HEK293T (cell line): ENCODE results near the gene SLC40A1.

Source experiments
- CTCF ChIA-PET: fragments of 350-600 bp; formaldehyde crosslinking; extraction: SDS; loops from one replicate; lab custom pipeline; 2021; ENCODE audit warnings: antibody characterized with exemption, inconsistent platforms; lab: Yijun Ruan, JAX
- POLR2A ChIA-PET: fragments of 350-600 bp; formaldehyde crosslinking; extraction: SDS; loops from one replicate; lab custom pipeline; 2020; ENCODE audit warnings: antibody characterized with exemption, inconsistent platforms; lab: Yijun Ruan, JAX
- DNase-seq: peaks from one replicate; pipeline ENCODE4 v3.0.0; 2012; ENCODE audit warnings: mixed read lengths; ENCODE audit errors: extremely low spot score
- ARNT ChIP-seq: fragments of 450-650 bp; IDR thresholded peaks from 2 replicates; pipeline ENCODE4 v1.6.1; 2017; ENCODE audit warnings: mild to moderate bottlenecking
- BHLHE40 ChIP-seq: fragments of 450-650 bp; IDR thresholded peaks from 2 replicates; pipeline ENCODE4 v1.6.1; 2016; ENCODE audit warnings: mild to moderate bottlenecking, moderate library complexity, borderline replicate concordance
- CTBP1 ChIP-seq: fragments of 450-650 bp; IDR thresholded peaks from 2 replicates; pipeline ENCODE4 v1.6.1; 2016; ENCODE audit warnings: borderline replicate concordance
- ELF4 ChIP-seq: fragments of 450-650 bp; IDR thresholded peaks from 2 replicates; pipeline ENCODE4 v1.6.1; 2017; ENCODE audit warnings: antibody characterized with exemption
- FOXA1 ChIP-seq: fragments of 450-650 bp; IDR thresholded peaks from 2 replicates; pipeline ENCODE4 v1.6.1; 2016; ENCODE audit warnings: mild to moderate bottlenecking
- FOXK2 ChIP-seq: fragments of 450-650 bp; IDR thresholded peaks from 2 replicates; pipeline ENCODE4 v1.6.1; 2016; ENCODE audit warnings: mild to moderate bottlenecking
- FOXM1 ChIP-seq: fragments of 450-650 bp; IDR thresholded peaks from 2 replicates; pipeline ENCODE4 v1.6.1; 2017; ENCODE audit warnings: mild to moderate bottlenecking, borderline replicate concordance
- HDGF ChIP-seq: fragments of 450-650 bp; IDR thresholded peaks from 2 replicates; pipeline ENCODE4 v1.6.1; 2017; ENCODE audit warnings: antibody characterized with exemption, borderline replicate concordance
- L3MBTL2 ChIP-seq: fragments of 450-650 bp; conservative IDR thresholded peaks from 2 replicates; pipeline ENCODE4 v1.6.1; 2016; ENCODE audit warnings: mild to moderate bottlenecking
- LEF1 ChIP-seq: fragments of 450-650 bp; IDR thresholded peaks from 2 replicates; pipeline ENCODE4 v1.6.1; 2017; ENCODE audit warnings: mild to moderate bottlenecking, borderline replicate concordance
- NFRKB ChIP-seq: fragments of 450-650 bp; IDR thresholded peaks from 2 replicates; pipeline ENCODE4 v1.6.1; 2016; ENCODE audit warnings: mild to moderate bottlenecking, moderate library complexity
- SP1 ChIP-seq: fragments of 450-650 bp; IDR thresholded peaks from 2 replicates; pipeline ENCODE4 v1.6.1; 2017
- SUZ12 ChIP-seq: fragments of 450-650 bp; IDR thresholded peaks from 2 replicates; pipeline ENCODE4 v1.6.1; 2016; ENCODE audit warnings: mild to moderate bottlenecking
- TARDBP ChIP-seq: fragments of 450-650 bp; IDR thresholded peaks from 2 replicates; pipeline ENCODE4 v1.6.1; 2016
- ZNF384 ChIP-seq: fragments of 450-650 bp; IDR thresholded peaks from 2 replicates; pipeline ENCODE4 v1.6.1; 2016
- TF ChIP-seq, protein P1 (sequence below): fragments of 450-650 bp; IDR thresholded peaks from 2 replicates; pipeline ENCODE4 v1.6.1; 2016

Gene SLC40A1

DNA sequence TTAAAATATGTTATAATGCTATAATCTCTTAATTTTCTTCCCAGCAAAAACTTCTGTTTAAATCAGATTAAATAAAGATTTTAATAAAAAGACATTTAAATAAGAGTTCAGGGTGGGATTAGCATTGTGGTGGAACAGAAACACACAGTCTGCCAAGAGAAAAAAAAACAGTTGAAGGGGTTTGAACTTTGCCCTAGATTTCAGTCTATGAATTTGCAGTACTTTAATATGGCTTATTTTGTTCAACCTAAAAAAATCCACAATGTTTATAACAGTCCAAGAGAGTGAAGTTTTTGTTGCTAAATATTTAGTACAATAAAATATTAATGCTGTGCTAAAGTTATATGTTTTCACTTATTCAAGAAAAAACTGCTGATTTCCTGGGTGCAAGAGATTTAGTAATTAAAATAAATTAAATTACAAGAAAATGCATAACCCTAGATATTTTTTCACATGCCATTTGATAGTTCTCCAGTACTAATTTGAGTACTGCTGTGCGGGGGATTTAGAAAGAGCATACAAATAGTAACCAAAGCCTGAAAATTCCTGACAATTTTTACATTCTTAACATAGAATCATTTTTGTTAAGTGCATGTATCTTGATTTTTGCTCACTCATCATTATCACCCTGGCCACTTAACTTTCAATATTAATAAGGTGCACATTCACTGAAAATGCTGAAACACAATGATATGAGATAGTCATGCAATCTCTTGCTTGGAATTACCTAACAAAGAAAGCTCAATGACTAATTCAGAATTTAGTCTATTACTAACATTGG, 52.6 kb downstream of the SLC40A1 start:
- POLR2A ChIA-PET: interaction anchor here (1.0 kb wide), 1 partner anchor 53 kb away, joined by 3 read pairs; the partner anchor contains the start of gene SLC40A1
- DNase-seq: no peak
- no peak for TF ChIP-seq FOXM1
- TF ChIP-seq ELF4: no peak
- CTCF ChIA-PET: no interaction called here

- ChIA-PET CTCF (no interaction called here), POLR2A (interaction anchor here (1.0 kb wide), 1 partner anchor 53 kb away, joined by 3 read pairs; the partner anchor contains the start of gene SLC40A1)
- TF ChIP-seq FOXA1: no peak
- TF ChIP-seq SP1: no peak
- TF ChIP-seq BHLHE40: no peak
- TF ChIP-seq ELF4: no peak
- TF ChIP-seq, protein P1, sequence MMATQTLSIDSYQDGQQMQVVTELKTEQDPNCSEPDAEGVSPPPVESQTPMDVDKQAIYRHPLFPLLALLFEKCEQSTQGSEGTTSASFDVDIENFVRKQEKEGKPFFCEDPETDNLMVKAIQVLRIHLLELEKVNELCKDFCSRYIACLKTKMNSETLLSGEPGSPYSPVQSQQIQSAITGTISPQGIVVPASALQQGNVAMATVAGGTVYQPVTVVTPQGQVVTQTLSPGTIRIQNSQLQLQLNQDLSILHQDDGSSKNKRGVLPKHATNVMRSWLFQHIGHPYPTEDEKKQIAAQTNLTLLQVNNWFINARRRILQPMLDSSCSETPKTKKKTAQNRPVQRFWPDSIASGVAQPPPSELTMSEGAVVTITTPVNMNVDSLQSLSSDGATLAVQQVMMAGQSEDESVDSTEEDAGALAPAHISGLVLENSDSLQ: no peak
- TF ChIP-seq CTBP1: no peak
- DNase-seq: no peak
Measured at GRCh38 chr2:189527041-189527750, 53.4 kb downstream of the SLC40A1 start.

GRCh38 chr2:189526241-189526640, 54.3 kb downstream of the SLC40A1 start:
- DNase-seq: no peak
- ChIA-PET CTCF (no interaction called here), POLR2A (no interaction called here)
- TF ChIP-seq ELF4: no peak
- no peak for TF ChIP-seq L3MBTL2
- TF ChIP-seq FOXM1: no peak
- no peak for TF ChIP-seq ARNT
- TF ChIP-seq, protein P1: no peak
- no peak for TF ChIP-seq SP1
- TF ChIP-seq FOXA1: no peak
- TF ChIP-seq TARDBP: no peak
- no peak for TF ChIP-seq ZNF384
- no peak for TF ChIP-seq BHLHE40
- no peak for TF ChIP-seq LEF1
- TF ChIP-seq SUZ12: no peak
- no peak for TF ChIP-seq HDGF
- no peak for TF ChIP-seq FOXK2
- TF ChIP-seq CTBP1: no peak
- no peak for TF ChIP-seq NFRKB

DNA sequence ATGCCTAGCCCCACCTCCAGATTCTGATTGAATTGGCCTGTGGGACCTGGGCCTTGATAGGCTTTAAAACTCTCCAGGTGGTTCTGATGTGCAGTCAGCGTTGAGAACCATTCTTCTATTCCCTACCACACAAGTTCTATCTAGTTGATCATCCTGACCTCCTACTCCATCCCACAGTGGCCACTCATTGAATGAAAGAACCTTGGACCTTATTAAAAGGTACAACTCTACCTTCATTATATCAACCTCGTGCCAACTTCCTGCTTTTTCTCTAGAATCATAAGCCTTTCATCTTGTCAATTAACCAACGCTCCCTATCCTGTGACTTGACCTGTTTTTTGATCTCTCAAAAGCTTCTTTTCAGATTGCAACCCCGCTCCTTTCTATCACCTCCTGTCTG, 55.8 kb downstream of the SLC40A1 start:
- no peak for DNase-seq
- CTCF ChIA-PET: no interaction called here
- no peak for TF ChIP-seq SP1
- no peak for TF ChIP-seq ZNF384
- TF ChIP-seq BHLHE40: no peak
- no peak for TF ChIP-seq HDGF
- TF ChIP-seq, protein P1: no peak
- TF ChIP-seq SUZ12: no peak
- no peak for TF ChIP-seq CTBP1
- no peak for TF ChIP-seq L3MBTL2
- TF ChIP-seq NFRKB: no peak
- no peak for TF ChIP-seq LEF1
- TF ChIP-seq ELF4: no peak
- TF ChIP-seq TARDBP: no peak
- TF ChIP-seq ARNT: no peak
- no peak for TF ChIP-seq FOXM1
- TF ChIP-seq FOXA1: no peak

DNA sequence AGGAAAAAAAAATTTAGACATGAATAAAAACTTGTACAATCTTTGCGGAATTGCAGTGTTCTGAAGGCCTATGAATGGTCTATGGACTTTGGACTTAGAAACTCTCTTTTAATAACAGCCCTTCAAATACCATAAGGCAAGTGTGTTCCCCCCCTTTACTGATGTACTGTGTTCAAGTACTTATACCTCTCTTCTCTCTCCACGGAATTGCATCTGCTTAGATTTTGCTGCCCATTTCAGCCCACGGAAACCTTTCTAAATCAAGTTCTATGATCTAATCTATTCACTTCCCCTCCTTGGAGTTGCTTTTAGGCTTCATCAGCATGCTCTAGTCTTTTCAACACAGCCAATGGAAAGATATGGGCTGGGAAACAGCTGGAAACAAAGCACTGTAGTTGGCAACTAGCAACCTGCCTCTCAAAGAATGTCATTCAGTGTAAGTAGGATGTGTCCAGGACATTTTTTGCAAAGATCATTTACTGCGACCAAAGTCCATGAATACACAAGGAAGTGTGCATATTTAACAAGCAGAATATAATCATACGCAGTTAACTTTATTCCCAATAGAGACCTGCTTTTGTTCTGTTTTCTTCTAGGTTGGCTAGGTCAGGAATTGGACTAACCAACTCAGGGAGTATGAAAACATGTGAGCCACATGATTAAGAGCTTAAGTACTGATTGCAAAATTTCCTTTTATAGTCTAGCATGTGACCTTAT, 58.0 kb downstream of the SLC40A1 start:
- no peak for DNase-seq
- CTCF ChIA-PET: no interaction called here
- POLR2A ChIA-PET: no interaction called here
- TF ChIP-seq BHLHE40 (no peak), ARNT (no peak), SP1 (no peak), NFRKB (no peak), FOXA1 (no peak), LEF1 (no peak), SUZ12 (no peak), TARDBP (no peak), CTBP1 (no peak), L3MBTL2 (no peak), FOXK2 (no peak)

More for the DNA sequence above, 55.8 kb downstream of the SLC40A1 start:
- POLR2A ChIA-PET: no interaction called here
